Pancreas (tissue), 10 donors: ENCODE results near the gene GATB. TPM values are rescaled to one million over a fixed set of nuclear protein-coding genes. Genes with fewer than 3 reads are reported as not detected.

ENCODE experiments used
- ATAC-seq, 4 donors: fragments of 200-7000 bp; cut with Tn5 transposase; one replicate each; pipeline versions ENCODE4 v1.8.0 to v1.9.1; 2020; ENCODE audit warnings: mild to moderate bottlenecking in 4 of 4, moderate library complexity in 4 of 4
- DNase-seq, 6 donors: peaks; one replicate each; pipeline ENCODE4 v3.0.0-alpha.2; 2020
- FAIRE-seq: peaks from 2 replicates; lab custom pipeline; 2012; peaks lifted over from hg19 to GRCh38; lab: Jason Lieb, UNC
- H3K27ac ChIP-seq, 4 donors: fragments of 200-600 bp; sonication (generic); 1 replicate in 3 of 4; 2 replicates in 1 of 4; pipeline versions ENCODE4 v1.5.0 to v1.8.0; 2020
- H3K27me3 ChIP-seq, 4 donors: fragments of 200-600 bp; one replicate each; pipeline ENCODE4 v1.8.0; 2021
- H3K36me3 ChIP-seq, 3 donors: fragments of 200-600 bp; sonication (generic) in 1 of 3; one replicate each; pipeline versions ENCODE4 v1.5.0 to v1.8.0; 2020 to 2021
- H3K4me1 ChIP-seq, 3 donors: fragments of 200-600 bp; one replicate each; pipeline ENCODE4 v1.8.0; 2021
- H3K4me3 ChIP-seq, 4 donors: fragments of 200-600 bp; sonication (generic) in 2 of 4; one replicate each; pipeline versions ENCODE4 v1.5.0 to v1.8.0; 2020 to 2021
- H3K9me3 ChIP-seq, 4 donors: fragments of 200-600 bp; one replicate each; pipeline ENCODE4 v1.8.0; 2021
- WGBS, 2 donors: extraction: QIAGEN DNeasy Blood & Tissue Kit; methylation state at CpG; one replicate each; pipeline ENCODE4 v1.1.7; 2013; 5-methylcytosine and 5-hydroxymethylcytosine counted together
- intact Hi-C, 3 donors: fragments of 100-400 bp; cut with DNase I; formaldehyde crosslinking; loops; one replicate each; pipeline versions ENCODE4 v1.11.1 to v1.14.2; 2022
- polyA plus RNA-seq, 2 donors: library from polyadenylated mRNA; stranded (reverse); fragments of 200-250 nt; gene quantifications; one replicate each; pipeline ENCODE4 v1.2.3, GENCODE V29; 2013
- total RNA-seq, 6 donors: library from RNA; stranded (reverse); fragmentation: NEBNext Ultra II Directional in 4 of 6; extraction: Animal tissue kit (Norgen Biotek cat#: 25700) in 4 of 6; gene quantifications; one replicate each; pipeline versions ENCODE4 v1.2.1 to v1.2.4, GENCODE V29; 2021 to 2023
- TF ChIP-seq, protein P1 (sequence below), 4 donors: fragments of 200-600 bp; sonication (generic) in 3 of 4; IDR thresholded peaks; one replicate each; pipeline versions ENCODE4 v1.5.0 to v1.8.0; 2021; ENCODE audit warnings: antibody characterized with exemption in 4 of 4
- donor health status: healthy with polysubstance abuse.
- donor health status: DM: no; HTN: no; CAD: no; lungs with moderate emphysema.
- donor health status: DM: no; HTN: no; CAD: no.
- donor health status: control.
- donor health status: control.
- donor health status: Bipolar disorder and iron deficiency.
- donor health status: DM: yes; HTN: yes; CAD: no.
- donor health status: DM: no; HTN: no; CAD: no.
- donor health status: DM: no; HTN: no; CAD: no.
- donor health status: DM: yes; HTN: yes; CAD: no.

Gene GATB
- total and polyA plus RNA-seq, 8 donors: 1.8 to 10.0 (median 6.5) TPM

DNA sequence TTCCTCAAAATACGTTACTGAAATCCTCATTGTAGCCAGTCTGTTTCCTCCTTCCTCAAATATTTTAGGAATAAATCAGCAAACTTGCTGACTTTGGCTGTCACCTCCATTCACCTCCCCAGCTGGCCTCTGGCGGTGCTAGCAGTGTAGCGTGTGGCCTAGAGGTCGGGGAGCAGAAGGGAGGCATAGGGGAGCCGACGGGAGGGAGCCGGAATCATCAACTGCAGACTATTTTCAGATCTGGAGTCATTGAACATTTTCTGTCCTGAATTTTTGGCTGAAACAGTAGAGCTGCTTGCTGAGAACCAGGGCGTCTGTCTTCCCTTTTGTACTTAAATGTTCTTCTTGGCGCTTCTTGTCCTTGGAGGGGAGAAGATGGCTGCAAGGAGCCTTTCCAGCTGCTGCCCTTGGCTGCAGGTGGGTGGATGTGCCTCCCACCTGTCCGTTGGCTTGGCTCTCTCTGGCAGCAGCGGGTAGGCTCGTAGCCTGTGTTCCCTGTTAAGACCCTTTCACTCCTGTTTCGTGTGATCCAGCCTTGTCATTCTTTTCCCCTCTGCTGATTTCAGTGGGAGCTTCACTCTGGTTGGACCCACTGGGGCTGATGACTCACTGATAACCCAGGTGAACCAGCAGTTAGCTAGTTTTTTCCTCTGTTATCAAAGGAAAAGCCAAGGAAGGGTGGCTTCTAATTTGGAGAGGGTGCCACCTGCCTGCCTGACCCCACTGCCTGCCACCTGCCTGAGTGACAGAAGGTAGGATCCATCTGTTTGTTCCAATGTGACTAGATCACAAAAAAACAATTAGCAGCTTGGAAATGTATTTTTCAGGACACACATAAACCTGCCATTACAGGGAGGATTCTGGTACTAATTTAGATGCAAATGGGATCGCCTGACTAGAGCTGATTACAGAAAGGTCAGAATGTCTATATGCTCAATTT is 135.9 kb downstream of the GATB start:
- intact Hi-C loops: no loop called here
- DNase-seq (no peak), ATAC-seq (no peak), FAIRE-seq (no peak)
- 90 to 91% methylated on average over 14 of the region's 14 CpGs for WGBS, 2 donors
- H3K36me3 ChIP-seq: no peaks in the 10 kb centered on the region
- H3K4me3 ChIP-seq: no peak overlapping the region
- TF ChIP-seq, protein P1, sequence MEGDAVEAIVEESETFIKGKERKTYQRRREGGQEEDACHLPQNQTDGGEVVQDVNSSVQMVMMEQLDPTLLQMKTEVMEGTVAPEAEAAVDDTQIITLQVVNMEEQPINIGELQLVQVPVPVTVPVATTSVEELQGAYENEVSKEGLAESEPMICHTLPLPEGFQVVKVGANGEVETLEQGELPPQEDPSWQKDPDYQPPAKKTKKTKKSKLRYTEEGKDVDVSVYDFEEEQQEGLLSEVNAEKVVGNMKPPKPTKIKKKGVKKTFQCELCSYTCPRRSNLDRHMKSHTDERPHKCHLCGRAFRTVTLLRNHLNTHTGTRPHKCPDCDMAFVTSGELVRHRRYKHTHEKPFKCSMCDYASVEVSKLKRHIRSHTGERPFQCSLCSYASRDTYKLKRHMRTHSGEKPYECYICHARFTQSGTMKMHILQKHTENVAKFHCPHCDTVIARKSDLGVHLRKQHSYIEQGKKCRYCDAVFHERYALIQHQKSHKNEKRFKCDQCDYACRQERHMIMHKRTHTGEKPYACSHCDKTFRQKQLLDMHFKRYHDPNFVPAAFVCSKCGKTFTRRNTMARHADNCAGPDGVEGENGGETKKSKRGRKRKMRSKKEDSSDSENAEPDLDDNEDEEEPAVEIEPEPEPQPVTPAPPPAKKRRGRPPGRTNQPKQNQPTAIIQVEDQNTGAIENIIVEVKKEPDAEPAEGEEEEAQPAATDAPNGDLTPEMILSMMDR (IDR thresholded peaks at IDR 0.05): no peak
- no peaks in the 10 kb centered on the region for H3K4me1 ChIP-seq
- no peaks in the 10 kb centered on the region for H3K9me3 ChIP-seq
- H3K27ac ChIP-seq: no peak overlapping the region
- H3K27me3 ChIP-seq: no peaks in the 10 kb centered on the region
